SK-N-SH treated with all-trans-retinoic acid at 6 μM for 48 hours (cell line): ENCODE results near the gene SLC16A12.

Experiments
- CREB5 ChIP-seq: fragments of 250-450 bp; sonication (Bioruptor Pico); IDR thresholded peaks from 2 replicates; pipeline ENCODE4 v1.5.1; 2020; ENCODE audit warnings: low read depth, mild to moderate bottlenecking, moderate library complexity
- CSDC2 ChIP-seq: fragments of 250-450 bp; sonication (Bioruptor Pico); IDR thresholded peaks from 2 replicates; pipeline ENCODE4 v1.5.0; 2020; ENCODE audit warnings: mild to moderate bottlenecking, moderate library complexity
- GLIS3 ChIP-seq: fragments of 250-450 bp; sonication (Bioruptor Pico); IDR thresholded peaks from 2 replicates; pipeline ENCODE4 v1.5.0; 2020; ENCODE audit warnings: mild to moderate bottlenecking, moderate library complexity
- OSR1 ChIP-seq: fragments of 250-450 bp; sonication (Bioruptor Pico); IDR thresholded peaks from 2 replicates; pipeline ENCODE4 v1.8.0; 2022; ENCODE audit warnings: moderate library complexity, mild to moderate bottlenecking, inconsistent platforms
- POU6F1 ChIP-seq: fragments of 250-450 bp; sonication (Bioruptor Pico); IDR thresholded peaks from 2 replicates; pipeline ENCODE4 v1.8.0; 2021; ENCODE audit warnings: low read depth, mild to moderate bottlenecking, moderate library complexity, borderline replicate concordance
- SNAI2 ChIP-seq: fragments of 250-450 bp; sonication (Bioruptor Pico); IDR thresholded peaks from 2 replicates; pipeline ENCODE4 v1.5.0; 2020; ENCODE audit warnings: mild to moderate bottlenecking, moderate library complexity
- TOX ChIP-seq: fragments of 250-450 bp; sonication (Bioruptor Pico); IDR thresholded peaks from 2 replicates; pipeline ENCODE4 v1.8.0; 2021; ENCODE audit warnings: mild to moderate bottlenecking, moderate library complexity, borderline replicate concordance
- ZFP3 ChIP-seq: fragments of 250-450 bp; sonication (Bioruptor Pico); IDR thresholded peaks from 2 replicates; pipeline ENCODE4 v1.5.0; 2020; ENCODE audit warnings: mild to moderate bottlenecking, moderate library complexity
- ZFP30 ChIP-seq: fragments of 450-650 bp; formaldehyde crosslinking; IDR thresholded peaks from 2 replicates; pipeline ENCODE4 v1.5.0; 2022; ENCODE audit warnings: mild to moderate bottlenecking, moderate library complexity
- ZNF70 ChIP-seq: fragments of 450-650 bp; formaldehyde crosslinking; IDR thresholded peaks from 2 replicates; pipeline ENCODE4 v1.5.0; 2020; ENCODE audit warnings: mild to moderate bottlenecking, moderate library complexity
- TF ChIP-seq, protein P1 (sequence below): fragments of 250-450 bp; sonication (Bioruptor Pico); IDR thresholded peaks from 2 replicates; pipeline ENCODE4 v1.8.0; 2020; ENCODE audit warnings: mild to moderate bottlenecking, moderate library complexity, borderline replicate concordance

GRCh38 chr10:89421018-89421476 lies 114.3 kb downstream of the SLC16A12 start:
- TF ChIP-seq CREB5 (no peak), GLIS3 (no peak), ZFP30 (CRISPR knock-in tag) (no peak), POU6F1 (CRISPR knock-in tag) (no peak), ZNF70 (no peak), ZFP3 (CRISPR knock-in tag) (no peak), SNAI2 (CRISPR knock-in tag) (no peak), OSR1 (CRISPR knock-in tag) (no peak), CSDC2 (CRISPR knock-in tag) (no peak), TOX (CRISPR knock-in tag) (no peak)
- TF ChIP-seq, protein P1, sequence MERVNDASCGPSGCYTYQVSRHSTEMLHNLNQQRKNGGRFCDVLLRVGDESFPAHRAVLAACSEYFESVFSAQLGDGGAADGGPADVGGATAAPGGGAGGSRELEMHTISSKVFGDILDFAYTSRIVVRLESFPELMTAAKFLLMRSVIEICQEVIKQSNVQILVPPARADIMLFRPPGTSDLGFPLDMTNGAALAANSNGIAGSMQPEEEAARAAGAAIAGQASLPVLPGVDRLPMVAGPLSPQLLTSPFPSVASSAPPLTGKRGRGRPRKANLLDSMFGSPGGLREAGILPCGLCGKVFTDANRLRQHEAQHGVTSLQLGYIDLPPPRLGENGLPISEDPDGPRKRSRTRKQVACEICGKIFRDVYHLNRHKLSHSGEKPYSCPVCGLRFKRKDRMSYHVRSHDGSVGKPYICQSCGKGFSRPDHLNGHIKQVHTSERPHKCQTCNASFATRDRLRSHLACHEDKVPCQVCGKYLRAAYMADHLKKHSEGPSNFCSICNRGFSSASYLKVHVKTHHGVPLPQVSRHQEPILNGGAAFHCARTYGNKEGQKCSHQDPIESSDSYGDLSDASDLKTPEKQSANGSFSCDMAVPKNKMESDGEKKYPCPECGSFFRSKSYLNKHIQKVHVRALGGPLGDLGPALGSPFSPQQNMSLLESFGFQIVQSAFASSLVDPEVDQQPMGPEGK (CRISPR knock-in tag) = no peak
